Measurements from ENCODE around the gene BBS5.
"Not testable (repeated sequence)": the region's sequence is repeated elsewhere in the genome, so short reads cannot be mapped to it uniquely, and the experiment has no call there.

The BBS5 gene

DNA sequence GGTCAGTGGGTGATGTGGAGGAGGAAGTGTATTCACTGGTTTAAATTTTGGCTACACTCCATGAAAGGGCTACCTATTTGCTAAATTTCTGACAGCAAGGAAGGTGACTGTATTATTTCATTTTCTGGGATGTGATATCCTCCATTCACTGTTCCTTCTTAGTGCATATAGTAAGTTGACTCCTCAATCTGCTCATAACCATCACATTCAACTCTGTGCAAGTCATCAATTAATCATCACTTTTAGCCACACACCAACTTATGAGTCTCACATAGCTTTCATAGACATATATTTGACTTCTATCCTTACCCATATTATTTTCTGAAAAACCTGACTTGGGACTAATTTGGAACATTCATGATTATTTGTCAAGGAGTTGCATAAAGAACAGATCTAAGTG is 47.2 kb downstream of the BBS5 start:
- no peaks in the 10 kb centered on the region for H3K36me3 ChIP-seq (ENCODE audit: control insufficient read depth, insufficient read depth, low read length)
- no peaks in the 10 kb centered on the region for H3K9me3 ChIP-seq (ENCODE audit: control insufficient read depth, low read length)
- no peaks in the 10 kb centered on the region for H3K27me3 ChIP-seq (ENCODE audit: control insufficient read depth, insufficient read depth, low read length)
- no peak overlapping the region for H3K4me2 ChIP-seq (ENCODE audit: low read length)
- H3K27ac ChIP-seq, result no peak overlapping the region
- TF ChIP-seq, protein P1, sequence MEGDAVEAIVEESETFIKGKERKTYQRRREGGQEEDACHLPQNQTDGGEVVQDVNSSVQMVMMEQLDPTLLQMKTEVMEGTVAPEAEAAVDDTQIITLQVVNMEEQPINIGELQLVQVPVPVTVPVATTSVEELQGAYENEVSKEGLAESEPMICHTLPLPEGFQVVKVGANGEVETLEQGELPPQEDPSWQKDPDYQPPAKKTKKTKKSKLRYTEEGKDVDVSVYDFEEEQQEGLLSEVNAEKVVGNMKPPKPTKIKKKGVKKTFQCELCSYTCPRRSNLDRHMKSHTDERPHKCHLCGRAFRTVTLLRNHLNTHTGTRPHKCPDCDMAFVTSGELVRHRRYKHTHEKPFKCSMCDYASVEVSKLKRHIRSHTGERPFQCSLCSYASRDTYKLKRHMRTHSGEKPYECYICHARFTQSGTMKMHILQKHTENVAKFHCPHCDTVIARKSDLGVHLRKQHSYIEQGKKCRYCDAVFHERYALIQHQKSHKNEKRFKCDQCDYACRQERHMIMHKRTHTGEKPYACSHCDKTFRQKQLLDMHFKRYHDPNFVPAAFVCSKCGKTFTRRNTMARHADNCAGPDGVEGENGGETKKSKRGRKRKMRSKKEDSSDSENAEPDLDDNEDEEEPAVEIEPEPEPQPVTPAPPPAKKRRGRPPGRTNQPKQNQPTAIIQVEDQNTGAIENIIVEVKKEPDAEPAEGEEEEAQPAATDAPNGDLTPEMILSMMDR (IDR thresholded peaks at IDR 0.05), result no peak
- H3K9ac ChIP-seq, result no peak overlapping the region
- H3K79me2 ChIP-seq, result no peaks in the 10 kb centered on the region
- H3K4me3 ChIP-seq (ENCODE audit: low read depth, low read length), result no peak overlapping the region
- H3K4me1 ChIP-seq, result no peaks in the 10 kb centered on the region
- H2AFZ ChIP-seq, result no peak overlapping the region

GRCh38 chr2:169528271-169528701 is 49.0 kb downstream of the BBS5 start:
- H3K27ac ChIP-seq, result no peak overlapping the region

DNA sequence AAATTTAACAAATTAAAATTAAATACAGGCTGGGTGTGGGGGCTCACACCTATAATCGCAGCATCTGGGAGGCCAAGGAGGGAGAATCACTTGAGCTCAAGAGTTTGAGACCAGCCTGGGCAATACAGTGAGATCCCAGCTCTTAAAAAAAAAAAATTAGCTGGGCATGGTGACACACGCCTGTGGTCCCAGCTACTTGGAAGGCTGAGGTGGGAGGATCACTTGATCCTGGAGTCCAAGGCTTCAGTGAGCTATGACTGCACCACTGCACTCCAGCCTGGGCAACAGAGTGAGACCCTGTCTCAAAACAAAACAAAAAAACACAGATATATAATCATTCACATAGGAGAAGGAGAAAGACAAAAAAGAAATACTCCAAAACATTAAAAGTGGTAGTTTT is 60.2 kb downstream of the BBS5 start:
- not testable (repeated sequence) for H3K9ac ChIP-seq; H3K9me3 ChIP-seq (ENCODE audit: control insufficient read depth, low read length); H3K27me3 ChIP-seq (ENCODE audit: control insufficient read depth, insufficient read depth, low read length); H3K27ac ChIP-seq; H3K4me2 ChIP-seq (ENCODE audit: low read length); H3K79me2 ChIP-seq; H3K4me1 ChIP-seq; H2AFZ ChIP-seq; H3K4me3 ChIP-seq (ENCODE audit: low read depth, low read length); H3K36me3 ChIP-seq (ENCODE audit: control insufficient read depth, insufficient read depth, low read length)

More at GRCh38 chr2:169528271-169528701, 49.0 kb downstream of the BBS5 start:
- Histone ChIP-seq H3K9me3 (ENCODE audit: control insufficient read depth, low read length) (no peaks in the 10 kb centered on the region), H3K27me3 (ENCODE audit: control insufficient read depth, insufficient read depth, low read length) (no peaks in the 10 kb centered on the region), H3K36me3 (ENCODE audit: control insufficient read depth, insufficient read depth, low read length) (no peaks in the 10 kb centered on the region), H3K79me2 (no peaks in the 10 kb centered on the region), H3K4me2 (ENCODE audit: low read length) (no peak overlapping the region), H3K4me1 (no peaks in the 10 kb centered on the region), H3K9ac (no peak overlapping the region), H2AFZ (no peak overlapping the region), H3K4me3 (ENCODE audit: low read depth, low read length) (no peak overlapping the region)
- TF ChIP-seq, protein P1 (IDR thresholded peaks at IDR 0.05), result peak; percentile 83

- no peak overlapping the region for H3K9ac ChIP-seq
- H3K4me1 ChIP-seq, result no peaks in the 10 kb centered on the region
- H3K79me2 ChIP-seq, result no peaks in the 10 kb centered on the region
- no peaks in the 10 kb centered on the region for H3K36me3 ChIP-seq (ENCODE audit: control insufficient read depth, insufficient read depth, low read length)
- H2AFZ ChIP-seq, result no peak overlapping the region
- H3K4me3 ChIP-seq (ENCODE audit: low read depth, low read length), result no peak overlapping the region
- H3K9me3 ChIP-seq (ENCODE audit: control insufficient read depth, low read length), result no peaks in the 10 kb centered on the region
- H3K4me2 ChIP-seq (ENCODE audit: low read length), result no peak overlapping the region
- H3K27ac ChIP-seq, result no peak overlapping the region
- TF ChIP-seq, protein P1 (IDR thresholded peaks at IDR 0.05), result no peak
- no peaks in the 10 kb centered on the region for H3K27me3 ChIP-seq (ENCODE audit: control insufficient read depth, insufficient read depth, low read length)
Observed at GRCh38 chr2:169540146-169540545, 60.9 kb downstream of the BBS5 start.

DNA sequence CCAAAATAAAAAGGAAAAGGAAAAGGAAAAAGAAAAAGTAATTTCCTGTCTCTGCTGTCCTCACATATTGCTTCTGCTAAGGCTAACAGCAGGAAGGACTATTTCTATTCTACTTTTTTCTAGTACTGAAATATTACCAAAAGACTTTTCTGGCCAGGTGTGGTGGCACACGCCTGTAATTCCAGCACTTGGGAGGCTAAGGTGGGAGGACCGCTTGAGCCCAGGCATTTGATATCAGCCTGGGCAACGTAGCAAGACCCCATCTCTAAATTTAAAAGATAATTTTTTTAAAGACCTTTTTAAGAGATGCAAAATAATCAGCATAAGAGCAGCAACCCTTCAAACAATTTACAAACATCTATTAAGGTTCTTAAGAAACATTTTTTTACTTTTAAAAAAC is 63.1 kb downstream of the BBS5 start:
- H3K9me3 ChIP-seq (ENCODE audit: control insufficient read depth, low read length), result no peaks in the 10 kb centered on the region
- H3K27ac ChIP-seq, result no peak overlapping the region
- H3K9ac ChIP-seq, result no peak overlapping the region
- no peak overlapping the region for H2AFZ ChIP-seq
- no peaks in the 10 kb centered on the region for H3K36me3 ChIP-seq (ENCODE audit: control insufficient read depth, insufficient read depth, low read length)
- no peaks in the 10 kb centered on the region for H3K27me3 ChIP-seq (ENCODE audit: control insufficient read depth, insufficient read depth, low read length)
- TF ChIP-seq, protein P1 (IDR thresholded peaks at IDR 0.05), result no peak
- H3K4me3 ChIP-seq (ENCODE audit: low read depth, low read length), result no peak overlapping the region
- no peaks in the 10 kb centered on the region for H3K4me1 ChIP-seq
- no peak overlapping the region for H3K4me2 ChIP-seq (ENCODE audit: low read length)
- H3K79me2 ChIP-seq, result no peaks in the 10 kb centered on the region

All from parathyroid adenoma (tissue), 2 donors.